ENCODE results near the gene ZNF212. TPM values are rescaled to one million over a fixed set of nuclear protein-coding genes. Genes with fewer than 3 reads are reported as not detected.
"Not testable (repeated sequence)": the region's sequence is repeated elsewhere in the genome, so short reads cannot be mapped to it uniquely, and the experiment has no call there.

The ZNF212 gene
- total RNA-seq, 4 donors from 2014 or later, result 7.1 to 17.9 (median 9.9) TPM

DNA sequence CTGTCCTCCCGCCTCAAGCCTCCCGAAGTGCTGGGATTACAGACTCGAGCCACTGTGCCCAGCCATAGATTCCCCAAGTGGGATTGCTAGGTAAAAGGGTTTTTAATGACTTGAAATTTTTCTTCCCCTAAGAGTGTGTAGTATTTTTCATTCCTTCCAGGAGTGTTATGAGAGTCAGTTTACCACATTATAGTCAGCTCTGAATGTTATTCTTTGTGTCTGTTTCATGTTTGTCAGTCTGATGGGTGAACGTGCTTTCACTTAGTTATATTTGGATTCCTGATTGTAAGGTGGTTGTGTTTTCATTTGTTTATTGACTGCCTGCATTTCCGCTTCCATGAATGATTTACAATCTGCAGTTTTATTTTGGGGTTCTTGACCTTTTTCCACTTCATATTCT lies 6.3 kb downstream of the ZNF212 start:
- Histone ChIP-seq H3K4me3 (no peak overlapping the region), H3K36me3 (peaks cover 8% of the 10 kb centered on the region), H3K9me3 (no peaks in the 10 kb centered on the region), H3K27ac (no peak overlapping the region), H3K27me3 (no peaks in the 10 kb centered on the region), H3K4me1 (peaks cover 10% of the 10 kb centered on the region)
- 84% methylated on average over 5 of the region's 5 CpGs for WGBS
- no peak for TF ChIP-seq EP300 (IDR thresholded peaks at IDR 0.05)
- DNase-seq (ENCODE audit: low spot score in 2 of 2), result no peak

- H3K4me1 ChIP-seq, result no peaks in the 10 kb centered on the region
- no peak for TF ChIP-seq POLR2AphosphoS5 (IDR thresholded peaks at IDR 0.05)
- no peak for TF ChIP-seq POLR2A (IDR thresholded peaks at IDR 0.05)
- TF ChIP-seq EP300 (IDR thresholded peaks at IDR 0.05), result no peak
- TF ChIP-seq CTCF (IDR thresholded peaks at IDR 0.05), result no peak
- H3K27ac ChIP-seq, result no peak overlapping the region
- no peak overlapping the region for H3K4me3 ChIP-seq
- peaks cover 36% of the 10 kb centered on the region for H3K36me3 ChIP-seq
- H3K9me3 ChIP-seq, result no peaks in the 10 kb centered on the region
- no peaks in the 10 kb centered on the region for H3K27me3 ChIP-seq
- WGBS, result 73% methylated on average over 3 of the region's 3 CpGs
- DNase-seq (ENCODE audit: low spot score in 2 of 2), result no peak
Observed at GRCh38 chr7:149248777-149249176, 9.3 kb downstream of the ZNF212 start.

GRCh38 chr7:149250151-149250550 lies 10.7 kb downstream of the ZNF212 start:
- not testable (repeated sequence) for H3K4me3 ChIP-seq; H3K4me1 ChIP-seq; H3K9me3 ChIP-seq; H3K27me3 ChIP-seq; DNase-seq (ENCODE audit: low spot score in 2 of 2); H3K27ac ChIP-seq
- H3K36me3 ChIP-seq, result peaks cover 50% of the 10 kb centered on the region
- 94% methylated on average over 18 of the region's 18 CpGs for WGBS

DNA sequence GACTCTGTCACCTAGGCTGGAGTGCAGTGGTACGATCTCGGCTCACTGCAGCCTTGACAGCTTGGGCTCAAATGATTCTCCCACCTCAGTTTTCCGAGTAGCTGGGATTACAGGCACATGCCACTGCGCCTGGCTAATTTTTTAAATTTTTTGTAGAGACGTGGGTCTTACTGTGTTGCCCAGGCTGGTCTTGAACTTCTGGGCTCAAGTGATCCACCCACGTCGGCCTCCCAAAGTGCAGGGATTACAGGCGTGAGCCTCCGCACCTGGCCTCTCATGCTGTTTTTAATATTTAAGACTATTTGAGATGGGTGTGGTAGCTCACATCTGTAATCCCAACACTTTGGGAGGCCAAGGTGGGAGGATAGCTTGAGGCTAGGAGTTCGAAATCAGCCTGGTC lies 12.1 kb downstream of the ZNF212 start:
- DNase-seq (ENCODE audit: low spot score in 2 of 2); H3K9me3 ChIP-seq; H3K4me3 ChIP-seq; H3K27me3 ChIP-seq; H3K27ac ChIP-seq; H3K4me1 ChIP-seq: not testable (repeated sequence)
- H3K36me3 ChIP-seq, result peaks cover 61% of the 10 kb centered on the region
- WGBS, result 94% methylated on average over 10 of the region's 10 CpGs

DNA sequence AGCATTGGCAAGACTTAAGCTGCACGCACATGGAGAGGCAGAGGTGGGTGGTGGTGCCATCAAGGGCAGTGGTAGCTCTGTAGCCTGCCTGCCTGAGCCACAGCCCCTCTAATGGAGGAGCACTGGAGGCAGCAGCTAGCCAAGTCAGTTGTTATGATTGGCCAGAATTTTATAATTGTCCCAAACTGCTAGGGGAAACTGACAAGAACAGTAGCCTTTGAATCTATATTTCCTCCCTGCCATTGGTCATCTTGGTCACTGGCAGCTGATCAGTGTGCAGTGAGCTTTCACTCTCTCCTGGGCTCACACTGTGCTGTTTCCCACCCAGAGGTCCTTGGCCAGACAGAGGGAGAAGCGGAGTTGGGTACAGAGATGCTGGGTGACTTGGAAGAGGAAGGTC lies 12.9 kb downstream of the ZNF212 start:
- no peaks in the 10 kb centered on the region for H3K9me3 ChIP-seq
- H3K4me3 ChIP-seq, result no peak overlapping the region
- 100% methylated on average over 2 of the region's 2 CpGs for WGBS
- TF ChIP-seq POLR2A (IDR thresholded peaks at IDR 0.05), result no peak
- no peak for TF ChIP-seq CTCF (IDR thresholded peaks at IDR 0.05)
- TF ChIP-seq POLR2AphosphoS5 (IDR thresholded peaks at IDR 0.05), result no peak
- no peak for TF ChIP-seq EP300 (IDR thresholded peaks at IDR 0.05)
- no peak overlapping the region for H3K27ac ChIP-seq
- no peak for DNase-seq (ENCODE audit: low spot score in 2 of 2)
- H3K27me3 ChIP-seq, result no peaks in the 10 kb centered on the region
- peaks cover 61% of the 10 kb centered on the region for H3K36me3 ChIP-seq
- no peaks in the 10 kb centered on the region for H3K4me1 ChIP-seq

- peaks cover 61% of the 10 kb centered on the region for H3K36me3 ChIP-seq
- TF ChIP-seq CTCF (IDR thresholded peaks at IDR 0.05) (no peak), POLR2A (IDR thresholded peaks at IDR 0.05) (no peak), POLR2AphosphoS5 (IDR thresholded peaks at IDR 0.05) (no peak), EP300 (IDR thresholded peaks at IDR 0.05) (no peak)
- WGBS, result 89% methylated on average over 7 of the region's 7 CpGs
Observed at GRCh38 chr7:149253665-149254064, 14.2 kb downstream of the ZNF212 start.

DNA sequence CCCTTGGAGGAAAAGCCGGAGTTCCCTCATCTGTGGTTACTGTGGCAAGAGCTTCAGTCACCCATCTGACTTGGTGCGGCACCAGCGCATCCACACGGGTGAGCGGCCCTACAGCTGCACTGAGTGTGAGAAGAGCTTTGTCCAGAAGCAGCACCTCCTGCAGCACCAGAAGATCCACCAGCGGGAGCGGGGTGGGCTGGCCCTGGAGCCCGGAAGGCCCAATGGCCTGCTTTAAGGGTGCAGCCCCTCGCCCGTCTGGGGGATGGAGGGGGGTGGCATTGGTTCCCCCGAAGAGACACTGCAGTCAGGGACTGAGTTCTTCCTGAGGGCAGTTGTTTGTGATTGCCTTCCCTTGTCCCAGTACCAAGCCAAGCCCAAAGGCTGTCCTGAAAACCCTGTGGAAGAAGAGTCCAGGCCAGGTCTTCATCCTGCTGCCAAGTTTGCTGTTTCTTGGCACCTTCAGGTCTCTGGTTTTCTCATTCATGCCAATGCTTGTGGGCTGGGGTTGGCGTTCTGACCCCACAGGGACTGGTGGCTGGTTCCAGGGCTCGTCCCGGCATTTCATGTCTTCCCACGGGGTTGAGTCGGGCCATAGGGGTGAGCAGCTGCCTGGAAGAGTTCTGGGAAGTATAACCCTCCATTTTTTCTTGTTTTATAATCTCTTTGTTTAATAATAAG lies 14.9 kb downstream of the ZNF212 start:
- no peak overlapping the region for H3K27ac ChIP-seq
- no peak for TF ChIP-seq EP300 (IDR thresholded peaks at IDR 0.05)
- no peak for TF ChIP-seq POLR2A (IDR thresholded peaks at IDR 0.05)
- no peak for TF ChIP-seq POLR2AphosphoS5 (IDR thresholded peaks at IDR 0.05)
- TF ChIP-seq CTCF (IDR thresholded peaks at IDR 0.05), result no peak
- no peak overlapping the region for H3K4me3 ChIP-seq
- DNase-seq (ENCODE audit: low spot score in 2 of 2), result no peak
- H3K4me1 ChIP-seq, result no peaks in the 10 kb centered on the region
- no peaks in the 10 kb centered on the region for H3K9me3 ChIP-seq
- WGBS, result 89% methylated on average over 8 of the region's 16 CpGs
- H3K36me3 ChIP-seq, result peaks cover 61% of the 10 kb centered on the region
- no peaks in the 10 kb centered on the region for H3K27me3 ChIP-seq

More at GRCh38 chr7:149253665-149254064, 14.2 kb downstream of the ZNF212 start:
- H3K27ac ChIP-seq, result no peak overlapping the region
- no peaks in the 10 kb centered on the region for H3K9me3 ChIP-seq
- no peak overlapping the region for H3K4me3 ChIP-seq
- no peak for DNase-seq (ENCODE audit: low spot score in 2 of 2)
- H3K4me1 ChIP-seq, result no peaks in the 10 kb centered on the region
- no peaks in the 10 kb centered on the region for H3K27me3 ChIP-seq
